ENCODE results near the gene PCYT1A.

DNA sequence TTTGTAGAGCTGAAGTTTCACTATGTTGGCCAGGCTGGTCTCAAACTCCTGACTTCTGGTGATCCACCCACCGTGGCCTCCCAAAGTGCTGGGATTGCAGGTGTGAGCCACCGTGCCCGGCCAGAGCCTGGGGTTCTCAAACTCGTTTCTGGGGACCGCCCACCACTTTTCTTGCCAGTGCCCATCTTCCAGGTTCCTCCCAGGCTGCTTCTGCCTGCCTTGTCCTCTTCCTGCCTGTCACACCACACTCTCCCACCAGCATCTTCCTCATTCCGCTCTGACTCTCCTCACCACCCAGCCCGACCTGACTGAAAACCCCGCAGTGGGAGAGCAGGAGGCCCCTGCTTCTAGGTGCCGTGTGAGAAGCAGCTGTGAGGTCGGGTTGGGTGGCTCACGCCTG is 33.6 kb upstream of the PCYT1A start:
- no peak for TF ChIP-seq POLR2A (IDR thresholded peaks at IDR 0.05; ENCODE audit: low read length)
- TF ChIP-seq GATA1 (IDR thresholded peaks at IDR 0.05; ENCODE audit: low read depth, low read length) = no peak

Data from erythroblast (primary cell).